Smooth muscle cell (in vitro differentiated cells): Measurements from ENCODE around the gene MYO9B. TPM values are rescaled to one million over a fixed set of nuclear protein-coding genes. Genes with fewer than 3 reads are reported as not detected.
A peak's percentile ranks its signal among the peaks of the same experiment; 100 is the strongest.

ENCODE experiments used
- DNase-seq: peaks from one replicate; lab custom pipeline; 2025; ENCODE audit not compliant: unreplicated experiment; lab: John Stamatoyannopoulos, UW
- H2AFZ ChIP-seq: fragments of 200-600 bp; sonication (generic); 2 replicates; pipeline ENCODE4 v1.6.0; 2016; ENCODE audit warnings: antibody characterized with exemption, low read depth, mild to moderate bottlenecking
- H3F3A ChIP-seq: fragments of 200-600 bp; sonication (generic); 2 replicates; pipeline ENCODE4 v1.6.0; 2017; ENCODE audit warnings: antibody characterized with exemption, low read depth
- H3K27ac ChIP-seq: fragments of 200-600 bp; sonication (generic); 2 replicates; pipeline ENCODE4 v1.5.1; 2016; ENCODE audit warnings: low read depth, mild to moderate bottlenecking
- H3K27me3 ChIP-seq: fragments of 200-600 bp; sonication (generic); 2 replicates; pipeline ENCODE4 v1.6.1; 2016; ENCODE audit warnings: low read depth, mild to moderate bottlenecking
- H3K36me3 ChIP-seq: fragments of 200-600 bp; sonication (generic); 2 replicates; pipeline ENCODE4 v1.5.1; 2016; ENCODE audit warnings: low read depth
- H3K4me1 ChIP-seq: fragments of 200-600 bp; sonication (generic); 2 replicates; pipeline ENCODE4 v1.5.1; 2016; ENCODE audit warnings: low read depth
- H3K4me2 ChIP-seq: fragments of 200-600 bp; sonication (generic); 2 replicates; pipeline ENCODE4 v1.6.0; 2016; ENCODE audit warnings: mild to moderate bottlenecking
- H3K4me3 ChIP-seq: fragments of 200-600 bp; sonication (generic); 2 replicates; pipeline ENCODE4 v1.5.1; 2016; ENCODE audit warnings: mild to moderate bottlenecking
- H3K79me2 ChIP-seq: fragments of 200-600 bp; sonication (generic); 2 replicates; pipeline ENCODE4 v1.6.0; 2016; ENCODE audit warnings: low read depth, mild to moderate bottlenecking
- H3K9ac ChIP-seq: fragments of 200-600 bp; sonication (generic); 2 replicates; pipeline ENCODE4 v1.6.0; 2016; ENCODE audit warnings: low read depth
- H3K9me3 ChIP-seq: fragments of 200-600 bp; sonication (generic); replicated peaks from 2 replicates; pipeline ENCODE4 v1.5.1; 2016; ENCODE audit warnings: low read depth
- H4K20me1 ChIP-seq: fragments of 200-600 bp; sonication (generic); 2 replicates; pipeline ENCODE4 v1.6.0; 2016; ENCODE audit warnings: low read depth
- WGBS: methylation state at CpG from one replicate; pipeline ENCODE4 v1.1.7; 2016; ENCODE audit warnings: low lambda C conversion rate; 5-methylcytosine and 5-hydroxymethylcytosine counted together
- polyA plus RNA-seq: library from polyadenylated mRNA; unstranded; fragments of >200 nt; fragmentation: Nextera tagmentation; extraction: Ambion mirVana; gene quantifications from 2 replicates; pipeline ENCODE4 v1.2.1, GENCODE V29; 2016
- total RNA-seq: library from RNA; depleted of rRNA; stranded (reverse); fragments of >200 nt; gene quantifications from 2 replicates; pipeline ENCODE4 v1.2.3, GENCODE V29; 2014
- TF ChIP-seq, protein P1 (sequence below): fragments of 200-600 bp; sonication (generic); IDR thresholded peaks from 2 replicates; pipeline ENCODE4 v1.5.1; 2017; ENCODE audit warnings: borderline replicate concordance, mild to moderate bottlenecking, antibody characterized with exemption; ENCODE audit not compliant: insufficient read depth, poor library complexity, severe bottlenecking

MYO9B gene
- total and polyA plus RNA-seq, 2 experiments from 2014 or later, result 44.6 to 46.6 TPM

DNA sequence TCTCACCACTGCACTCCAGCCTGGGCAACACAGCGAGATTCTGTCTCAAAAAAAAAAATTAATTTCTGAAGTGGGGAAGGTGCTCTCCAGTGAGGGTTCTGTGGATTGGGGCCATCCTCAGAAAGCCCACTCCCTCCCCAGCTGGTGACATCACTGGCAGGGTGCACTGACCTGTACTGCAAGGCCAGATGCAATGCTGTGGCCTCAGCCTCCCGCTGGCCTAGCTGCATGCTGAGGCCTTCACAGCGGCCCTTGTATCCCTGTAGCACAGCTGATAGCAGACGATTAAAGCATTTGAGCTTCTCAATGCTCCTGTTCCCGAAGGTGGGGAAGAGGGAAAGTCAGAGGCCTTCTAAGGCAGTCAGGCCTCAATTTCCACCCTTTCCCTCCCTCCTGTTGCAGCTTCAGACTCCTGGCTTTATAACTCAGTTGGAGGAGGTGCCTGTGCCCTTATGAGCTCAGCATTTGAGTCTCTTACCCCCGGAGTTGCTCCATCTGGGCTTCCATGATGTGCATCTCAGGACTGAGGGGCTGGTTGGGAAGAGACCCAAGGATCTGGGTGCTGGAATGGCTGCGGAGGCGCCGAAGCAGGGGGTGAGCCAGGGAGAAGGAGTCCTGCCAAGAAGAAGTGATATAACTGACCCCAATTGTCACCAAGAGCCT is 183.7 kb downstream of the MYO9B start:
- Histone ChIP-seq H3F3A (no peaks in the 10 kb centered on the region), H3K36me3 (no peaks in the 10 kb centered on the region), H3K27ac (no peak overlapping the region), H3K4me3 (no peak overlapping the region), H3K4me1 (no peaks in the 10 kb centered on the region), H2AFZ (no peak overlapping the region), H3K27me3 (no peaks in the 10 kb centered on the region), H3K9ac (no peak overlapping the region), H3K4me2 (no peak overlapping the region), H3K9me3 (no peaks in the 10 kb centered on the region), H4K20me1 (no peaks in the 10 kb centered on the region), H3K79me2 (no peaks in the 10 kb centered on the region)
- no peak for DNase-seq
- TF ChIP-seq, protein P1, sequence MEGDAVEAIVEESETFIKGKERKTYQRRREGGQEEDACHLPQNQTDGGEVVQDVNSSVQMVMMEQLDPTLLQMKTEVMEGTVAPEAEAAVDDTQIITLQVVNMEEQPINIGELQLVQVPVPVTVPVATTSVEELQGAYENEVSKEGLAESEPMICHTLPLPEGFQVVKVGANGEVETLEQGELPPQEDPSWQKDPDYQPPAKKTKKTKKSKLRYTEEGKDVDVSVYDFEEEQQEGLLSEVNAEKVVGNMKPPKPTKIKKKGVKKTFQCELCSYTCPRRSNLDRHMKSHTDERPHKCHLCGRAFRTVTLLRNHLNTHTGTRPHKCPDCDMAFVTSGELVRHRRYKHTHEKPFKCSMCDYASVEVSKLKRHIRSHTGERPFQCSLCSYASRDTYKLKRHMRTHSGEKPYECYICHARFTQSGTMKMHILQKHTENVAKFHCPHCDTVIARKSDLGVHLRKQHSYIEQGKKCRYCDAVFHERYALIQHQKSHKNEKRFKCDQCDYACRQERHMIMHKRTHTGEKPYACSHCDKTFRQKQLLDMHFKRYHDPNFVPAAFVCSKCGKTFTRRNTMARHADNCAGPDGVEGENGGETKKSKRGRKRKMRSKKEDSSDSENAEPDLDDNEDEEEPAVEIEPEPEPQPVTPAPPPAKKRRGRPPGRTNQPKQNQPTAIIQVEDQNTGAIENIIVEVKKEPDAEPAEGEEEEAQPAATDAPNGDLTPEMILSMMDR, result no peak
- 94% methylated on average over 9 of the region's 9 CpGs for WGBS

DNA sequence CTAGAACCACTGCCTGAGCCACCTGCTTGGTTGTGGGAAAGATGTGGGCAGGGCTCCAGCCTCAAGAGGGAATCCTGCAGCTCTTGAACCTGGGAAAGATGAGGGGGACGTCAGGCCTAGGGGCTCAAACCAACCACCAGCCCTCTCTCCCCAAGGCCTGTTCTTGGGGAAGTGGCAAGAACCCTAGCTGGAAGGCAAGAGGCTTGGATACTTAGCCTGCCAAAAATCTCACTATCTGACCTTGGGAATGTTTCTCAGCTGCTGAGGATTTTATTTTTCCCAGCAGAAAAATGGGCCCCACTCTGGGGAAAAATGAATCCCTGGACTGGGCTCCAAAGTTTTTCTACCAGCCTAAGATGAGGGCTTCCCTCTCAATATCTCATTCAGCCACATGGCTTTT is 184.4 kb downstream of the MYO9B start:
- WGBS, result 40% methylated on average over 1 of the region's 1 CpG
- TF ChIP-seq, protein P1, result no peak
- no peak for DNase-seq

DNA sequence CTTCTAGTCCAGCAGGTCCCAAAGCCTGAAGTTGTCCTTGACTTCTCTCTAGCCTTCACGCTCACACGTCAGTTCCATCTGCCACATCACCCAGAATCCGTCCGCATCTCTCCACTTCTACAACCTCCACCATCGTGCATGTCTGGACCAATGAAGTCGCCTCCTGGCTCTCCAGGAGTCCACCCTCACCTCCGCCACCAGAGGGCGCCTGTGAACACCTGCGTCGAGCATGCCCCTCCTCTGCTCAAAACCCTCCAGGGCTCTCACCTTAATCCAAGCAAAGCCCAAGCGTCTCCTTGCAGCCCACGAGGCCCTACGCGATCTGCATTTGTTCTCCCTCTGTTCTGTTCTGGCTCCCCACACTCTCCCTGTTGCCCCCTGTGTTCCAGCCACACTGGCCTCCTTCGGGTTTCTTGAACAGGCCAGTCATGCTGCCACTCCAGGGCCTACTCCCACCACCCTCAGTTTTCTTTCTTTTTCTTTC is 185.3 kb downstream of the MYO9B start:
- no peaks in the 10 kb centered on the region for H3K9me3 ChIP-seq
- no peaks in the 10 kb centered on the region for H3F3A ChIP-seq
- no peaks in the 10 kb centered on the region for H4K20me1 ChIP-seq
- WGBS, result 12% methylated on average over 15 of the region's 15 CpGs
- no peaks in the 10 kb centered on the region for H3K4me1 ChIP-seq
- peak; percentile 7 for DNase-seq
- no peak overlapping the region for H2AFZ ChIP-seq
- H3K27ac ChIP-seq, result no peak overlapping the region
- no peak overlapping the region for H3K4me3 ChIP-seq
- no peaks in the 10 kb centered on the region for H3K36me3 ChIP-seq
- TF ChIP-seq, protein P1, result peak; percentile 72
- H3K4me2 ChIP-seq, result no peak overlapping the region
- H3K79me2 ChIP-seq, result no peaks in the 10 kb centered on the region
- H3K27me3 ChIP-seq, result no peaks in the 10 kb centered on the region
- H3K9ac ChIP-seq, result no peak overlapping the region

More for the DNA sequence above, 184.4 kb downstream of the MYO9B start:
- no peaks in the 10 kb centered on the region for H4K20me1 ChIP-seq
- no peak overlapping the region for H3K4me2 ChIP-seq
- no peaks in the 10 kb centered on the region for H3K36me3 ChIP-seq
- H3F3A ChIP-seq, result no peaks in the 10 kb centered on the region
- no peak overlapping the region for H3K9ac ChIP-seq
- no peaks in the 10 kb centered on the region for H3K27me3 ChIP-seq
- no peaks in the 10 kb centered on the region for H3K79me2 ChIP-seq
- H3K4me1 ChIP-seq, result no peaks in the 10 kb centered on the region
- H3K9me3 ChIP-seq, result no peaks in the 10 kb centered on the region
- no peak overlapping the region for H2AFZ ChIP-seq
- no peak overlapping the region for H3K4me3 ChIP-seq
- no peak overlapping the region for H3K27ac ChIP-seq

DNA sequence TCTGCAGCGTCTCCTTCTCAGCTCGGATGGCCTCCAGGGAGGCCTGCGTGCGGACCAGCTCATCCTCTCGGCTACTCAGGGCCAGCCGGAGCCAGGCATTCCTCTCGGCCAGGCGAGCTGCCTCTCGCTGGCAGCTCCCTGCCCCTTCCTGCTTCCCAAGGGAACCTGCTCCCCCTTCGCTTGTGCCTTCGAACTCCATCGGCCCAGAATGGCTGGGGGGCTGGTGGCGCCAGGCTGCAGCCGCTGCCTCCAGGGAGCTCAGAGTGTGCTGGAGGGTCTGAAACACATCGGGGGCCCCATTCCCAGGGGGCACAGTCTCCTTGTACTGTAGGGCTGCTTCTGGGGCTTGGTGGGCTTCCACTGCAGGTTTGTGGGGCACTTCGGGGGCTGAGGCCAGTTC is 187.0 kb downstream of the MYO9B start:
- WGBS, result 85% methylated on average over 16 of the region's 16 CpGs
- Histone ChIP-seq H4K20me1 (no peaks in the 10 kb centered on the region), H3K4me1 (no peaks in the 10 kb centered on the region), H2AFZ (no peak overlapping the region), H3K79me2 (no peaks in the 10 kb centered on the region), H3K9me3 (no peaks in the 10 kb centered on the region), H3K4me3 (no peak overlapping the region), H3K27me3 (no peaks in the 10 kb centered on the region), H3K27ac (no peak overlapping the region), H3K9ac (no peak overlapping the region), H3F3A (no peaks in the 10 kb centered on the region), H3K4me2 (no peak overlapping the region), H3K36me3 (no peaks in the 10 kb centered on the region)
- TF ChIP-seq, protein P1, result no peak
- no peak for DNase-seq
